B cell (primary cell): ENCODE measurements around the gene MYCBP2. TPM values are rescaled to one million over a fixed set of nuclear protein-coding genes. Genes with fewer than 3 reads are reported as not detected.

Source experiments
- ATAC-seq: fragments of 200-7000 bp; cut with Tn5 transposase; one replicate; pipeline ENCODE4 v1.10.0; 2021; ENCODE audit warnings: low read depth, mild to moderate bottlenecking, moderate number of reproducible peaks, moderate library complexity
- CTCF ChIA-PET: fragments of 350-600 bp; sonication (Branson Sonifier 250); formaldehyde crosslinking; loops from one replicate; lab custom pipeline; 2021; ENCODE audit warnings: antibody characterized with exemption, inconsistent platforms; lab: Charles Lee
- POLR2A ChIA-PET: fragments of 350-600 bp; sonication (Branson Sonifier 250); formaldehyde crosslinking; loops from one replicate; lab custom pipeline; 2021; ENCODE audit warnings: antibody characterized with exemption; lab: Charles Lee
- DNase-seq: peaks from one replicate; pipeline ENCODE4 v3.0.0; 2013
- H2AFZ ChIP-seq: 2 replicates; pipeline ENCODE4 v1.6.1; 2012; ENCODE audit warnings: mild to moderate bottlenecking, low read depth, low read length; ENCODE audit not compliant: insufficient read depth, poor library complexity, severe bottlenecking
- H3K27ac ChIP-seq, 2 donors: 1 replicate in 1 of 2; 2 replicates in 1 of 2; pipeline ENCODE4 v1.5.1; 2012 to 2013; ENCODE audit warnings: low read length in 2 of 2, mild to moderate bottlenecking in 2 of 2, moderate library complexity in 1 of 2
- H3K27me3 ChIP-seq, 4 experiments: fragments of 200-600 bp in 1 of 4; sonication (generic) in 1 of 4; replicated peaks in 1 of 4; 1 replicate in 2 of 4; 2 replicates in 2 of 4; pipeline versions ENCODE4 v1.6.1 to v1.7.0; 2013 to 2016; ENCODE audit warnings: low read length in 3 of 4, mild to moderate bottlenecking in 2 of 4, mixed read lengths in 1 of 4, moderate library complexity in 1 of 4; ENCODE audit not compliant: insufficient read depth in 4 of 4, control insufficient read depth in 3 of 4; ENCODE audit errors: control extremely low read depth in 1 of 4
- H3K36me3 ChIP-seq, 2 experiments: replicated peaks in 1 of 2; 1 replicate in 1 of 2; 2 replicates in 1 of 2; pipeline versions ENCODE4 v1.6.1 to v1.7.1; 2013; ENCODE audit warnings: low read length in 1 of 2; ENCODE audit not compliant: insufficient read depth in 2 of 2, control insufficient read depth in 1 of 2; ENCODE audit errors: control extremely low read depth in 1 of 2, extremely low read depth in 1 of 2
- H3K4me1 ChIP-seq, 2 donors: fragments of 200-600 bp in 1 of 2; sonication (generic) in 1 of 2; 1 replicate in 1 of 2; 2 replicates in 1 of 2; pipeline versions ENCODE4 v1.5.1 to v1.6.1; 2013 to 2017; ENCODE audit warnings: low read length in 2 of 2; ENCODE audit not compliant: control insufficient read depth in 2 of 2, insufficient read depth in 2 of 2
- H3K4me2 ChIP-seq: replicated peaks from 2 replicates; pipeline ENCODE3; 2012; ENCODE audit warnings: mild to moderate bottlenecking, low read depth, low read length; ENCODE audit not compliant: poor library complexity, severe bottlenecking
- H3K4me3 ChIP-seq, 5 experiments: fragments of 200-600 bp in 1 of 5; sonication (generic) in 1 of 5; 1 replicate in 3 of 5; 2 replicates in 2 of 5; pipeline versions ENCODE4 v1.5.1 to v1.7.0; 2011 to 2016; ENCODE audit warnings: low read length in 4 of 5, mild to moderate bottlenecking in 4 of 5, low read depth in 2 of 5, control low read depth in 1 of 5, moderate library complexity in 1 of 5; ENCODE audit not compliant: insufficient read depth in 1 of 5; ENCODE audit errors: control extremely low read depth in 1 of 5, extremely low read depth in 1 of 5
- H3K79me2 ChIP-seq: fragments of 200-600 bp; sonication (generic); one replicate; pipeline ENCODE4 v1.6.0; 2016; ENCODE audit warnings: low read length; ENCODE audit not compliant: control insufficient read depth, insufficient read depth
- H3K9ac ChIP-seq: fragments of 200-600 bp; sonication (generic); 2 replicates; pipeline ENCODE4 v1.6.1; 2017; ENCODE audit warnings: mild to moderate bottlenecking, low read length, moderate library complexity
- H3K9me3 ChIP-seq, 3 donors: one replicate each; pipeline versions ENCODE4 v1.6.1 to v1.7.1; 2013; ENCODE audit warnings: low read length in 2 of 3; ENCODE audit not compliant: control insufficient read depth in 2 of 3, insufficient read depth in 1 of 3; ENCODE audit errors: control extremely low read depth in 1 of 3
- H4K20me1 ChIP-seq: 2 replicates; pipeline ENCODE4 v1.6.0; 2012; ENCODE audit warnings: mild to moderate bottlenecking, low read length; ENCODE audit not compliant: insufficient read depth, control insufficient read depth, poor library complexity, severe bottlenecking
- H3K27ac Mint-ChIP-seq: one replicate; pipeline ENCODE4 v1.8.0; 2021; ENCODE audit warnings: mixed read lengths
- H3K27me3 Mint-ChIP-seq: one replicate; pipeline ENCODE4 v1.8.0; 2021; ENCODE audit warnings: mixed read lengths
- H3K4me1 Mint-ChIP-seq: one replicate; pipeline ENCODE4 v1.8.0; 2021; ENCODE audit warnings: mixed read lengths
- H3K4me3 Mint-ChIP-seq: one replicate; pipeline ENCODE4 v1.8.0; 2021; ENCODE audit warnings: mixed read lengths
- H3K9me3 Mint-ChIP-seq: one replicate; pipeline ENCODE4 v1.8.0; 2022; ENCODE audit warnings: mixed read lengths; ENCODE audit not compliant: insufficient read depth
- CTCF ChIP-seq: fragments of 200-600 bp; IDR thresholded peaks from one replicate; pipeline ENCODE4 v1.8.0; 2022; ENCODE audit warnings: antibody characterized with exemption, mild to moderate bottlenecking
- EZH2 ChIP-seq: IDR thresholded peaks from 2 replicates; pipeline ENCODE4 v1.6.1; 2012; ENCODE audit warnings: borderline replicate concordance, low read depth, mild to moderate bottlenecking, moderate library complexity, low read length; ENCODE audit not compliant: insufficient read depth, poor library complexity, severe bottlenecking
- WGBS: methylation state at CpG from one replicate; pipeline ENCODE4 v1.1.5; 2013; ENCODE audit warnings: missing lambda C conversion rate; ENCODE audit not compliant: insufficient coverage; 5-methylcytosine and 5-hydroxymethylcytosine counted together
- intact Hi-C: fragments of 100-400 bp; cut with micrococcal nuclease; formaldehyde crosslinking; loops from one replicate; pipeline ENCODE4 v1.10.0; 2022
- polyA plus RNA-seq: library from polyadenylated mRNA; depleted of rRNA; stranded (reverse); fragments of >200 nt; gene quantifications from 2 replicates; pipeline ENCODE4 v1.2.3, GENCODE V29; 2012
- total RNA-seq, 2 donors: library from RNA; stranded (reverse); fragments of 120-200 nt in 1 of 2; gene quantifications; 1 replicate in 1 of 2; 2 replicates in 1 of 2; pipeline versions ENCODE4 v1.2.3 to v1.2.4, GENCODE V29; 2013 to 2022

MYCBP2 gene
- total and polyA plus RNA-seq, 2 donors (not counting 1 experiment from before 2014, with no cell fraction given) = 84.0 to 237 TPM

DNA sequence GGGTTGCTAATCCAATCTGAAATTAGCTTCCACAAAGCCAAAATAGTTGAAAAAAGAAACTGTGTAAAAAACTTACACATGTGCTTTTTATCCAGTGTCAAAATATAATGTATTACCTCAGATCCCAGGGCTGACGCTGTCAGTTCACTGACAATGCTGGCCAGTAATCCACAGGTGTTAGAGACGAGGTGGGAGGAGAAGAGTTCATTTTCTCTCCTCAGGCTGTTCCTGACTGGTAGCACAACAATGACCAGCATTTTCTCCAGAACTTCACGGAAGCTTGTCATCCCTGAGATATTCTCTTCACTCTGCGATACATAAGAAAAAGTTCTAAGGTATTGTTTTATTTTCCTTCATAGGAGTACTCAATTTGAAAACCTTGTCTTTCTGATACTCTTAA lies 146.9 kb downstream of the MYCBP2 start:
- no peaks in the 10 kb centered on the region for H3K27me3 Mint-ChIP-seq
- no peak overlapping the region for H3K4me3 ChIP-seq
- H3K27ac Mint-ChIP-seq = no peak overlapping the region
- intact Hi-C loops = loop anchor here (10.0 kb wide), 2 partner anchors 45 to 85 kb away; no protein-coding TSS in a partner anchor
- no peaks in the 10 kb centered on the region for H3K27me3 ChIP-seq
- 80% methylated on average over 1 of the region's 4 CpGs for WGBS
- H3K4me1 Mint-ChIP-seq = peaks cover 18% of the 10 kb centered on the region
- no peaks in the 10 kb centered on the region for H3K9me3 Mint-ChIP-seq
- H3K9me3 ChIP-seq = no peaks in the 10 kb centered on the region
- H3K4me1 ChIP-seq = peaks cover 10 to 11% of the 10 kb centered on the region in 2 donors
- no peaks in the 10 kb centered on the region for H4K20me1 ChIP-seq
- H3K9ac ChIP-seq = no peak overlapping the region
- no peak for TF ChIP-seq CTCF
- TF ChIP-seq EZH2 = no peak
- ATAC-seq = no peak
- no peak overlapping the region for H3K27ac ChIP-seq
- peaks cover 11 to 68% of the 10 kb centered on the region in 2 experiments for H3K36me3 ChIP-seq
- DNase-seq = no peak
- H3K79me2 ChIP-seq = no peaks in the 10 kb centered on the region
- ChIA-PET CTCF (interaction anchor here (1.6 kb wide), 1 partner anchor 200 kb away, joined by 3 read pairs; no protein-coding TSS in a partner anchor), POLR2A (no interaction called here)
- H2AFZ ChIP-seq = no peak overlapping the region
- no peak overlapping the region for H3K4me3 Mint-ChIP-seq
- H3K4me2 ChIP-seq = no peak overlapping the region

- no peak overlapping the region for H3K4me3 Mint-ChIP-seq
- H3K9me3 Mint-ChIP-seq = no peaks in the 10 kb centered on the region
- no CpG with 5 or more reads among the region's 2 CpGs for WGBS
- Histone ChIP-seq H3K27ac (no peak overlapping the region), H3K9ac (no peak overlapping the region), H3K79me2 (no peaks in the 10 kb centered on the region), H3K4me1 (no peaks in the 10 kb centered on the region), H3K36me3 (peaks cover 15 to 75% of the 10 kb centered on the region in 2 experiments), H4K20me1 (no peaks in the 10 kb centered on the region), H3K4me3 (no peak overlapping the region), H3K4me2 (no peak overlapping the region), H3K27me3 (no peaks in the 10 kb centered on the region), H2AFZ (no peak overlapping the region), H3K9me3 (no peaks in the 10 kb centered on the region)
- DNase-seq (no peak), ATAC-seq (no peak)
- peaks cover 3% of the 10 kb centered on the region for H3K4me1 Mint-ChIP-seq
- H3K27ac Mint-ChIP-seq = no peak overlapping the region
- no peak for TF ChIP-seq CTCF
- TF ChIP-seq EZH2 = no peak
- intact Hi-C loops = no loop called here
- CTCF ChIA-PET = no interaction called here
- H3K27me3 Mint-ChIP-seq = no peaks in the 10 kb centered on the region
- POLR2A ChIA-PET = no interaction called here
Observed at GRCh38 chr13:77177646-77178045, 149.2 kb downstream of the MYCBP2 start.
